ENCODE data around the gene CD46. TPM values are rescaled to one million over a fixed set of nuclear protein-coding genes. Genes with fewer than 3 reads are reported as not detected.

Gene CD46
- polyA plus RNA-seq, 1 experiment, result 61.7 TPM

- ChIA-PET POLR2A (interaction anchor here (0.5 kb wide), 1 partner anchor 377 kb away, joined by 7 read pairs; no protein-coding TSS in a partner anchor), CTCF (interaction anchor here (1.1 to 6.3 kb wide), 6 partner anchors 8 to 67 kb away, joined by 3 to 47 read pairs (median 5); no protein-coding TSS in a partner anchor)
- DNase-seq (ENCODE audit: low read depth), result no peak
- no peaks in the 10 kb centered on the region for H3K27me3 ChIP-seq (ENCODE audit: control insufficient read depth, insufficient read depth, low read length)
- peaks cover 18% of the 10 kb centered on the region for H3K36me3 ChIP-seq (ENCODE audit: control insufficient read depth, insufficient read depth, low read length)
- TF ChIP-seq CTCF (IDR thresholded peaks at IDR 0.05; ENCODE audit: insufficient read depth, low read depth, low read length), result no peak
- H3K4me3 ChIP-seq (ENCODE audit: low read depth, low read length), result no peak overlapping the region
Measured at GRCh38 chr1:207817778-207818751, 66.2 kb downstream of the CD46 start.

GRCh38 chr1:207818971-207819451 lies 67.2 kb downstream of the CD46 start:
- no peak overlapping the region for H3K4me3 ChIP-seq (ENCODE audit: low read depth, low read length)
- no peak for TF ChIP-seq CTCF (IDR thresholded peaks at IDR 0.05; ENCODE audit: insufficient read depth, low read depth, low read length)
- no peaks in the 10 kb centered on the region for H3K27me3 ChIP-seq (ENCODE audit: control insufficient read depth, insufficient read depth, low read length)
- peaks cover 16% of the 10 kb centered on the region for H3K36me3 ChIP-seq (ENCODE audit: control insufficient read depth, insufficient read depth, low read length)
- POLR2A ChIA-PET, result interaction anchor here (0.5 to 0.6 kb wide), 2 partner anchors 70 to 376 kb away, joined by 3 to 7 read pairs; no protein-coding TSS in a partner anchor
- no peak for DNase-seq (ENCODE audit: low read depth)
- CTCF ChIA-PET, result interaction anchor here (1.1 to 6.3 kb wide), 5 partner anchors 9 to 66 kb away, joined by 3 to 47 read pairs (median 7); no protein-coding TSS in a partner anchor

GRCh38 chr1:207820568-207821463 lies 69.0 kb downstream of the CD46 start:
- TF ChIP-seq CTCF (IDR thresholded peaks at IDR 0.05; ENCODE audit: insufficient read depth, low read depth, low read length), result no peak
- peaks cover 8% of the 10 kb centered on the region for H3K36me3 ChIP-seq (ENCODE audit: control insufficient read depth, insufficient read depth, low read length)
- H3K27me3 ChIP-seq (ENCODE audit: control insufficient read depth, insufficient read depth, low read length), result no peaks in the 10 kb centered on the region
- CTCF ChIA-PET, result interaction anchor here (6.3 to 20.7 kb wide), 2 partner anchors 10 to 52 kb away, joined by 47 to 332 read pairs; no protein-coding TSS in a partner anchor
- DNase-seq (ENCODE audit: low read depth), result no peak
- H3K4me3 ChIP-seq (ENCODE audit: low read depth, low read length), result no peak overlapping the region
- POLR2A ChIA-PET, result no interaction called here

- H3K27me3 ChIP-seq (ENCODE audit: control insufficient read depth, insufficient read depth, low read length), result no peaks in the 10 kb centered on the region
- H3K4me3 ChIP-seq (ENCODE audit: low read depth, low read length), result no peak overlapping the region
- CTCF ChIA-PET, result interaction anchor here (6.3 to 20.7 kb wide), 2 partner anchors 11 to 51 kb away, joined by 47 to 332 read pairs; no protein-coding TSS in a partner anchor
- POLR2A ChIA-PET, result no interaction called here
- H3K36me3 ChIP-seq (ENCODE audit: control insufficient read depth, insufficient read depth, low read length), result peaks cover 3% of the 10 kb centered on the region; the same call in 1 of the 2 replicates
- no peak for TF ChIP-seq CTCF (IDR thresholded peaks at IDR 0.05; ENCODE audit: insufficient read depth, low read depth, low read length)
- DNase-seq (ENCODE audit: low read depth), result no peak
Measured at GRCh38 chr1:207821464-207822045, 69.7 kb downstream of the CD46 start.

Measured in BJ (cell line).